ENCODE results near the gene PVRIG. TPM values are rescaled to one million over a fixed set of nuclear protein-coding genes. Genes with fewer than 3 reads are reported as not detected.
"Not testable (repeated sequence)": the region's sequence is repeated elsewhere in the genome, so short reads cannot be mapped to it uniquely, and the experiment has no call there.

Gene PVRIG
- total RNA-seq, 1 donor from 2014 or later, result not detected

GRCh38 chr7:100185726-100186125 is 34.0 kb upstream of the PVRIG start:
- H3K27ac Mint-ChIP-seq, result no peak overlapping the region
- H3K9me3 Mint-ChIP-seq (ENCODE audit: low read depth), result no peaks in the 10 kb centered on the region
- peaks cover 2% of the 10 kb centered on the region for H3K4me1 Mint-ChIP-seq (ENCODE audit: low read depth)
- no peaks in the 10 kb centered on the region for H3K36me3 Mint-ChIP-seq (ENCODE audit: insufficient read depth)
- no peak for TF ChIP-seq CTCF (IDR thresholded peaks at IDR 0.05; ENCODE audit: unreplicated experiment)
- DNase-seq (ENCODE audit: low spot score, unreplicated experiment), result no peak
- H3K27me3 Mint-ChIP-seq, result peaks cover 25% of the 10 kb centered on the region
- H3K4me3 Mint-ChIP-seq (ENCODE audit: low read depth), result no peak overlapping the region

- Mint-ChIP-seq H3K4me3 (ENCODE audit: low read depth) (no peak overlapping the region), H3K4me1 (ENCODE audit: low read depth) (peaks cover 2% of the 10 kb centered on the region), H3K9me3 (ENCODE audit: low read depth) (no peaks in the 10 kb centered on the region), H3K27me3 (peaks cover 16% of the 10 kb centered on the region), H3K36me3 (ENCODE audit: insufficient read depth) (no peaks in the 10 kb centered on the region), H3K27ac (no peak overlapping the region)
- no peak for DNase-seq (ENCODE audit: low spot score, unreplicated experiment)
- peak; percentile 9 for TF ChIP-seq CTCF (IDR thresholded peaks at IDR 0.05; ENCODE audit: unreplicated experiment)
Measured at GRCh38 chr7:100189061-100189460, 30.7 kb upstream of the PVRIG start.

- Mint-ChIP-seq H3K4me1 (ENCODE audit: low read depth) (peaks cover 2% of the 10 kb centered on the region), H3K36me3 (ENCODE audit: insufficient read depth) (no peaks in the 10 kb centered on the region), H3K27ac (no peak overlapping the region), H3K9me3 (ENCODE audit: low read depth) (no peaks in the 10 kb centered on the region), H3K27me3 (peaks cover 16% of the 10 kb centered on the region), H3K4me3 (ENCODE audit: low read depth) (no peak overlapping the region)
- TF ChIP-seq CTCF (IDR thresholded peaks at IDR 0.05; ENCODE audit: unreplicated experiment), result peak; percentile 33
- no peak for DNase-seq (ENCODE audit: low spot score, unreplicated experiment)
Measured at GRCh38 chr7:100190048-100190711, 29.6 kb upstream of the PVRIG start.

- no peaks in the 10 kb centered on the region for H3K9me3 Mint-ChIP-seq (ENCODE audit: low read depth)
Measured at GRCh38 chr7:100191775-100192174, 28.0 kb upstream of the PVRIG start.

GRCh38 chr7:100192281-100192862 is 27.4 kb upstream of the PVRIG start:
- not testable (repeated sequence) for H3K36me3 Mint-ChIP-seq (ENCODE audit: insufficient read depth)

More at GRCh38 chr7:100191775-100192174, 28.0 kb upstream of the PVRIG start:
- no peak for DNase-seq (ENCODE audit: low spot score, unreplicated experiment)
- no peak overlapping the region for H3K4me3 Mint-ChIP-seq (ENCODE audit: low read depth)
- no peaks in the 10 kb centered on the region for H3K36me3 Mint-ChIP-seq (ENCODE audit: insufficient read depth)
- peaks cover 16% of the 10 kb centered on the region for H3K27me3 Mint-ChIP-seq
- TF ChIP-seq CTCF (IDR thresholded peaks at IDR 0.05; ENCODE audit: unreplicated experiment), result no peak
- H3K4me1 Mint-ChIP-seq (ENCODE audit: low read depth), result peaks cover 2% of the 10 kb centered on the region
- H3K27ac Mint-ChIP-seq, result no peak overlapping the region

GRCh38 chr7:100192969-100193368 is 26.8 kb upstream of the PVRIG start:
- Mint-ChIP-seq H3K4me3 (ENCODE audit: low read depth) (no peak overlapping the region), H3K27ac (no peak overlapping the region)
- no peak for DNase-seq (ENCODE audit: low spot score, unreplicated experiment)

More at GRCh38 chr7:100192281-100192862, 27.4 kb upstream of the PVRIG start:
- not testable (repeated sequence) for DNase-seq (ENCODE audit: low spot score, unreplicated experiment); H3K27ac Mint-ChIP-seq; H3K4me1 Mint-ChIP-seq (ENCODE audit: low read depth); H3K4me3 Mint-ChIP-seq (ENCODE audit: low read depth); H3K9me3 Mint-ChIP-seq (ENCODE audit: low read depth)
- H3K27me3 Mint-ChIP-seq, result peaks cover 19% of the 10 kb centered on the region

More at GRCh38 chr7:100192969-100193368, 26.8 kb upstream of the PVRIG start:
- Mint-ChIP-seq H3K4me1 (ENCODE audit: low read depth) (peaks cover 2% of the 10 kb centered on the region), H3K36me3 (ENCODE audit: insufficient read depth) (no peaks in the 10 kb centered on the region), H3K9me3 (ENCODE audit: low read depth) (no peaks in the 10 kb centered on the region), H3K27me3 (peaks cover 23% of the 10 kb centered on the region)
- TF ChIP-seq CTCF (IDR thresholded peaks at IDR 0.05; ENCODE audit: unreplicated experiment), result no peak

Measured in progenitor cell of endocrine pancreas (in vitro differentiated cells).